Fibroblast of mammary gland (primary cell): ENCODE measurements around the gene WDR70.

Experiments used
- DNase-seq: peaks from one replicate; pipeline ENCODE4 v3.0.0-alpha.2; 2010; ENCODE audit warnings: low read depth
- H3K4me3 ChIP-seq: 2 replicates; pipeline ENCODE4 v1.5.1; 2011; ENCODE audit warnings: low read depth, mild to moderate bottlenecking, low read length, moderate library complexity; ENCODE audit not compliant: control insufficient read depth
- CTCF ChIP-seq: conservative IDR thresholded peaks from 2 replicates; pipeline ENCODE4 v1.5.1; 2011; ENCODE audit warnings: low read depth, low read length, inconsistent platforms; ENCODE audit not compliant: control insufficient read depth, insufficient read depth

The WDR70 gene

GRCh38 chr5:37721447-37721871 is 342.3 kb downstream of the WDR70 start:
- TF ChIP-seq CTCF = no peak

GRCh38 chr5:37722236-37723161 is 343.4 kb downstream of the WDR70 start:
- TF ChIP-seq CTCF = no peak
- H3K4me3 ChIP-seq = no peak overlapping the region
- DNase-seq = peak; percentile 98

More at GRCh38 chr5:37721447-37721871, 342.3 kb downstream of the WDR70 start:
- peak; percentile 61 for DNase-seq
- no peak overlapping the region for H3K4me3 ChIP-seq

- no peak overlapping the region for H3K4me3 ChIP-seq
- peak; percentile 29 for TF ChIP-seq CTCF
- peak; percentile 30 for DNase-seq
Measured at GRCh38 chr5:37723162-37723961, 344.2 kb downstream of the WDR70 start.

GRCh38 chr5:37724395-37725125 is 345.4 kb downstream of the WDR70 start:
- TF ChIP-seq CTCF = no peak
- DNase-seq = peak; percentile 60
- H3K4me3 ChIP-seq = no peak overlapping the region

GRCh38 chr5:37725185-37725584 is 346.1 kb downstream of the WDR70 start:
- no peak for TF ChIP-seq CTCF
- no peak overlapping the region for H3K4me3 ChIP-seq
- no peak for DNase-seq

- H3K4me3 ChIP-seq = no peak overlapping the region
- no peak for TF ChIP-seq CTCF
- no peak for DNase-seq
Measured at GRCh38 chr5:37727238-37727637, 348.1 kb downstream of the WDR70 start.
